ENCODE results near the gene ST3GAL2. TPM values are rescaled to one million over a fixed set of nuclear protein-coding genes. Genes with fewer than 3 reads are reported as not detected.

Gene ST3GAL2
- total RNA-seq, 1 experiment from 2014 or later = 45.9 TPM

DNA sequence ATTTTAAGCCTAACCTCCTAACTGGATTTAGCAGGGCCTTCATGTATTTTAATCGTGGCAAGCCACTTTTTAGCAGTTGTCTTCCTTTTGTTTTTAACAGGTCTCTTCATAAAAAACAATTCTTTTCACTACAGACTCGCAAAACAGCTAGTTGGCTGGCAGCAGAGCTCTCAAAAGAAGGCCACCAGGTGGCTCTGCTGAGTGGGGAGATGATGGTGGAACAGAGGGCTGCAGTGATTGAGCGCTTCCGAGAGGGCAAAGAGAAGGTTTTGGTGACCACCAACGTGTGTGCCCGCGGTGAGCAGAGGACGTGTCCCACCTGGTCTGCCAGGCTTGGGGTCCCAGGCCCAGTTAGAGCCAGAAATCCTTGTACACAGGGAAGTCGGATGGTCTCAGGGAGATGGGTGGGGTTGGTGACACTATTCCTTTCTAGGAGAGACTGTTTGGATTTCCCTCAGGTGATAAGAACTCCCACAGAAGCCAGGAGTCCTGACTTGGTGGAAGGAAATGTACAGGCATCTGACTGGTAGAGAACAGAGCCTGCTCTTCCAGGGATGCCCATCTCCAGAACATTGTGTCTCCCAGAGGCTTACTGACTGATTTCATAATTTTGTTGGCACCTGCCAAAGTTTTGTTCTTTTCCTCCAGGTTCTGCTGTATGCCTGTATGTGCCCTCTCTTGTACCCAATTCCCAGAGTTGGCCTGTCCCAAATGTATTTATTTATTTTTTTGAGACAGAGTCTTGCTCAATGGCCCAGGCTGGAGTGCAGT lies 107.1 kb downstream of the ST3GAL2 start:
- Histone ChIP-seq H2BK15ac (ENCODE audit: low read depth, low read length) (no peak overlapping the region), H3K27ac (ENCODE audit: insufficient read length, low read depth, low read length) (no peak overlapping the region), H2BK5ac (ENCODE audit: insufficient read length, low read length) (no peak overlapping the region), H3T11ph (ENCODE audit: low read length) (no peak overlapping the region), H2AK5ac (ENCODE audit: insufficient read length, low read length) (no peak overlapping the region), H3K14ac (ENCODE audit: insufficient read depth, low read length) (no peak overlapping the region), H3K9me3 (ENCODE audit: control insufficient read depth, low read depth, low read length) (no peaks in the 10 kb centered on the region), H2BK120ac (ENCODE audit: low read depth, low read length, poor library complexity, severe bottlenecking) (no peak overlapping the region), H4K91ac (ENCODE audit: insufficient read length, low read depth, low read length) (no peak overlapping the region), H3K79me1 (ENCODE audit: insufficient read depth, low read depth, low read length, poor library complexity, severe bottlenecking) (no peaks in the 10 kb centered on the region), H3K4me1 (ENCODE audit: insufficient read depth, low read length) (no peaks in the 10 kb centered on the region), H4K5ac (ENCODE audit: insufficient read length, low read depth, low read length) (no peak overlapping the region), H3K27me3 (ENCODE audit: insufficient read depth, low read length) (no peaks in the 10 kb centered on the region), H3K56ac (ENCODE audit: insufficient read length, low read depth, low read length) (no peak overlapping the region), H3K79me2 (ENCODE audit: insufficient read depth, low read length) (no peaks in the 10 kb centered on the region), H2AFZ (ENCODE audit: low read length) (no peak overlapping the region), H2BK12ac (ENCODE audit: insufficient read length, low read depth, low read length) (no peak overlapping the region), H3K18ac (ENCODE audit: insufficient read length, low read depth, low read length) (no peak overlapping the region), H3K23ac (ENCODE audit: insufficient read length, low read depth, low read length) (no peak overlapping the region), H3K23me2 (ENCODE audit: insufficient read length, low read depth, low read length, poor library complexity, severe bottlenecking) (no peaks in the 10 kb centered on the region), H2BK20ac (ENCODE audit: low read depth, low read length, poor library complexity, severe bottlenecking) (no peak overlapping the region), H4K20me1 (ENCODE audit: control insufficient read depth, insufficient read depth, insufficient read length) (no peaks in the 10 kb centered on the region), H3K9ac (ENCODE audit: extremely low read depth, insufficient read length, low read length) (no peak overlapping the region), H3K4me2 (ENCODE audit: insufficient read depth, insufficient read length, low read length) (no peak overlapping the region), H4K8ac (replicated peaks; ENCODE audit: insufficient read length, low read depth, low read length) (no peak overlapping the region), H3K4ac (ENCODE audit: low read depth, low read length) (no peak overlapping the region)
- peaks cover 28 to 62% (median 53%) of the 10 kb centered on the region in 3 experiments; a peak in 6 of 7 replicates for H3K36me3 Mint-ChIP-seq (ENCODE audit: insufficient read depth in 1 of 3, low read depth in 3 of 3)
- H3K4me1 Mint-ChIP-seq = no peaks in the 10 kb centered on the region
- H3K4me3 Mint-ChIP-seq = no peak overlapping the region
- peak; percentile 37 for DNase-seq
- no peaks in the 10 kb centered on the region for H3K27me3 Mint-ChIP-seq (ENCODE audit: low read depth)
- no CpG with 5 or more reads among the region's 9 CpGs for WGBS (ENCODE audit: extremely low coverage, insufficient read length, low lambda C conversion rate)
- H3K9me3 Mint-ChIP-seq = no peaks in the 10 kb centered on the region
- H3K27ac Mint-ChIP-seq = peak overlapping the region; percentile 28 to 52 (median 51); a peak in 2 of 7 replicates
- TF ChIP-seq, protein P1, sequence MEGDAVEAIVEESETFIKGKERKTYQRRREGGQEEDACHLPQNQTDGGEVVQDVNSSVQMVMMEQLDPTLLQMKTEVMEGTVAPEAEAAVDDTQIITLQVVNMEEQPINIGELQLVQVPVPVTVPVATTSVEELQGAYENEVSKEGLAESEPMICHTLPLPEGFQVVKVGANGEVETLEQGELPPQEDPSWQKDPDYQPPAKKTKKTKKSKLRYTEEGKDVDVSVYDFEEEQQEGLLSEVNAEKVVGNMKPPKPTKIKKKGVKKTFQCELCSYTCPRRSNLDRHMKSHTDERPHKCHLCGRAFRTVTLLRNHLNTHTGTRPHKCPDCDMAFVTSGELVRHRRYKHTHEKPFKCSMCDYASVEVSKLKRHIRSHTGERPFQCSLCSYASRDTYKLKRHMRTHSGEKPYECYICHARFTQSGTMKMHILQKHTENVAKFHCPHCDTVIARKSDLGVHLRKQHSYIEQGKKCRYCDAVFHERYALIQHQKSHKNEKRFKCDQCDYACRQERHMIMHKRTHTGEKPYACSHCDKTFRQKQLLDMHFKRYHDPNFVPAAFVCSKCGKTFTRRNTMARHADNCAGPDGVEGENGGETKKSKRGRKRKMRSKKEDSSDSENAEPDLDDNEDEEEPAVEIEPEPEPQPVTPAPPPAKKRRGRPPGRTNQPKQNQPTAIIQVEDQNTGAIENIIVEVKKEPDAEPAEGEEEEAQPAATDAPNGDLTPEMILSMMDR (conservative IDR thresholded peaks at IDR 0.05) = peak; percentile 68
